H1 (cell line): Measurements from ENCODE around the gene CCDC14. TPM values are rescaled to one million over a fixed set of nuclear protein-coding genes. Genes with fewer than 3 reads are reported as not detected.

Experiments used
- CTCF ChIA-PET: fragments of 300-600 bp; sonication (Branson Sonifier 250); formaldehyde crosslinking; loops from one replicate; lab custom pipeline; 2021; ENCODE audit not compliant: partially characterized antibody; lab: Charles Lee
- POLR2A ChIA-PET: fragments of 300-600 bp; sonication (Branson Sonifier 250); formaldehyde crosslinking; loops from one replicate; lab custom pipeline; 2021; ENCODE audit warnings: inconsistent platforms; ENCODE audit not compliant: partially characterized antibody; lab: Charles Lee
- DNase-seq, 2 experiments: peaks; one replicate each; pipeline versions ENCODE4 v3.0.0 to v3.0.0-alpha.2; 2010 to 2022; ENCODE audit warnings: low spot score in 2 of 2, low read depth in 1 of 2, mixed read lengths in 1 of 2
- FAIRE-seq: peaks from 2 replicates; lab custom pipeline; 2011; peaks lifted over from hg19 to GRCh38; lab: Jason Lieb, UNC
- H2AFZ ChIP-seq: 2 replicates; pipeline ENCODE4 v1.8.1; 2012; ENCODE audit warnings: low read length, inconsistent platforms
- H2AK5ac ChIP-seq: 2 replicates; pipeline ENCODE4 v1.6.1; 2013; ENCODE audit warnings: low read depth, low read length
- H2BK120ac ChIP-seq: replicated peaks from 2 replicates; pipeline ENCODE3; 2013; ENCODE audit warnings: low read depth, low read length, inconsistent platforms
- H2BK12ac ChIP-seq: 2 replicates; pipeline ENCODE4 v1.6.1; 2013; ENCODE audit warnings: low read depth, low read length
- H2BK15ac ChIP-seq: 2 replicates; pipeline ENCODE4 v1.6.1; 2013; ENCODE audit warnings: low read length
- H2BK20ac ChIP-seq: 2 replicates; pipeline ENCODE4 v1.6.1; 2013; ENCODE audit warnings: low read length
- H2BK5ac ChIP-seq: 2 replicates; pipeline ENCODE4 v1.6.1; 2013; ENCODE audit warnings: low read depth, low read length
- H3K14ac ChIP-seq: 2 replicates; pipeline ENCODE4 v1.6.1; 2013; ENCODE audit warnings: inconsistent platforms; ENCODE audit not compliant: insufficient read length
- H3K18ac ChIP-seq: 2 replicates; pipeline ENCODE4 v1.6.1; 2013; ENCODE audit warnings: low read length; ENCODE audit errors: extremely low read depth
- H3K23ac ChIP-seq: 2 replicates; pipeline ENCODE4 v1.6.1; 2013; ENCODE audit warnings: inconsistent platforms; ENCODE audit not compliant: insufficient read length
- H3K23me2 ChIP-seq: 2 replicates; pipeline ENCODE4 v1.6.1; 2013; ENCODE audit warnings: low read depth, low read length
- H3K27ac ChIP-seq: 2 replicates; pipeline ENCODE4 v1.6.1; 2011; ENCODE audit warnings: low read depth, low read length, inconsistent platforms
- H3K27me3 ChIP-seq, 4 experiments: replicated peaks in 1 of 4; 1 replicate in 1 of 4; 2 replicates in 3 of 4; pipeline versions ENCODE4 v1.6.1 to v1.8.1; 2011 to 2013; ENCODE audit warnings: low read length in 3 of 4, mild to moderate bottlenecking in 3 of 4, inconsistent platforms in 2 of 4, mixed read lengths in 2 of 4, moderate library complexity in 1 of 4; ENCODE audit not compliant: control insufficient read depth in 3 of 4, insufficient read depth in 3 of 4; ENCODE audit errors: extremely low read depth in 1 of 4
- H3K36me3 ChIP-seq, 4 experiments: 2 replicates each; pipeline versions ENCODE4 v1.6.1 to v1.8.1; 2011 to 2013; ENCODE audit warnings: mild to moderate bottlenecking in 4 of 4, low read length in 3 of 4, moderate library complexity in 2 of 4, control low read depth in 1 of 4, inconsistent platforms in 1 of 4; ENCODE audit not compliant: insufficient read depth in 4 of 4, control insufficient read depth in 2 of 4
- H3K4ac ChIP-seq: replicated peaks from 2 replicates; pipeline ENCODE3; 2013; ENCODE audit warnings: low read length, low read depth, mixed read lengths, inconsistent platforms; ENCODE audit not compliant: insufficient read length
- H3K4me1 ChIP-seq, 4 experiments: replicated peaks in 1 of 4; 1 replicate in 1 of 4; 2 replicates in 3 of 4; pipeline versions ENCODE4 v1.6.1 to v1.8.1; 2011 to 2013; ENCODE audit warnings: low read length in 3 of 4, inconsistent platforms in 2 of 4, mixed read lengths in 1 of 4; ENCODE audit not compliant: insufficient read depth in 4 of 4, control insufficient read depth in 3 of 4
- H3K4me2 ChIP-seq, 2 experiments: 2 replicates each; pipeline versions ENCODE4 v1.6.1 to v1.8.1; 2011 to 2013; ENCODE audit warnings: low read depth in 2 of 2, low read length in 2 of 2, control low read depth in 1 of 2, inconsistent platforms in 1 of 2, mild to moderate bottlenecking in 1 of 2; ENCODE audit not compliant: insufficient read depth in 1 of 2
- H3K4me3 ChIP-seq, 4 experiments: fragments of 200-600, 300-600 bp in 1 of 4; sonication (generic), shearing (Covaris generic), sonication (Bioruptor Twin) in 1 of 4; 2 replicates each; pipeline versions ENCODE4 v1.5.1 to v1.8.1; 2011 to 2016; ENCODE audit warnings: low read length in 4 of 4, low read depth in 3 of 4, control low read depth in 2 of 4, inconsistent platforms in 2 of 4, mild to moderate bottlenecking in 2 of 4, mixed read lengths in 1 of 4, moderate library complexity in 1 of 4; ENCODE audit not compliant: insufficient read depth in 2 of 4; ENCODE audit errors: extremely low read depth in 1 of 4
- H3K56ac ChIP-seq: replicated peaks from 2 replicates; pipeline ENCODE3; 2013; ENCODE audit warnings: low read depth, mild to moderate bottlenecking, mixed read lengths, low read length, inconsistent platforms; ENCODE audit not compliant: insufficient read length
- H3K79me1 ChIP-seq: 2 replicates; pipeline ENCODE4 v1.6.1; 2013; ENCODE audit warnings: low read depth, low read length, control low read depth
- H3K79me2 ChIP-seq, 2 experiments: 2 replicates each; pipeline versions ENCODE4 v1.6.1 to v1.8.1; 2012 to 2013; ENCODE audit warnings: low read length in 2 of 2, mild to moderate bottlenecking in 2 of 2, inconsistent platforms in 1 of 2; ENCODE audit not compliant: insufficient read depth in 2 of 2, control insufficient read depth in 1 of 2
- H3K9ac ChIP-seq, 4 experiments: replicated peaks in 1 of 4; 1 replicate in 1 of 4; 2 replicates in 3 of 4; pipeline versions ENCODE4 v1.6.1 to v1.8.1; 2011 to 2013; ENCODE audit warnings: low read depth in 3 of 4, low read length in 3 of 4, control low read depth in 2 of 4, mild to moderate bottlenecking in 2 of 4, moderate library complexity in 2 of 4, inconsistent platforms in 1 of 4; ENCODE audit errors: extremely low read depth in 1 of 4
- H3K9me3 ChIP-seq, 2 experiments: 2 replicates each; pipeline versions ENCODE4 v1.6.1 to v1.8.1; 2012 to 2013; ENCODE audit warnings: mild to moderate bottlenecking in 2 of 2, moderate library complexity in 2 of 2, control low read depth in 1 of 2, inconsistent platforms in 1 of 2, low read depth in 1 of 2, low read length in 1 of 2, mixed read lengths in 1 of 2; ENCODE audit not compliant: insufficient read depth in 2 of 2
- H4K20me1 ChIP-seq, 2 experiments: replicated peaks in 1 of 2; 2 replicates each; pipeline versions ENCODE3 to v1.8.1; 2011 to 2013; ENCODE audit warnings: inconsistent platforms in 2 of 2, low read length in 2 of 2, mild to moderate bottlenecking in 1 of 2; ENCODE audit not compliant: insufficient read depth in 2 of 2, control insufficient read depth in 1 of 2
- H4K5ac ChIP-seq: 2 replicates; pipeline ENCODE4 v1.6.1; 2013; ENCODE audit warnings: low read length, low read depth, mixed read lengths, inconsistent platforms; ENCODE audit not compliant: insufficient read length
- H4K8ac ChIP-seq: 2 replicates; pipeline ENCODE4 v1.8.0; 2013; ENCODE audit warnings: mild to moderate bottlenecking, moderate library complexity, low read length, inconsistent platforms; ENCODE audit not compliant: insufficient read depth; ENCODE audit errors: extremely low read depth
- H4K91ac ChIP-seq: replicated peaks from 2 replicates; pipeline ENCODE3; 2013; ENCODE audit warnings: low read length, mixed read lengths, inconsistent platforms; ENCODE audit not compliant: insufficient read length
- GABPA ChIP-seq: IDR thresholded peaks from 2 replicates; pipeline ENCODE4 v1.6.1; 2011; ENCODE audit warnings: mild to moderate bottlenecking, low read length, moderate library complexity, borderline replicate concordance; ENCODE audit not compliant: insufficient read depth
- HDAC6 ChIP-seq: IDR thresholded peaks from one replicate; pipeline ENCODE4 v1.7.1; 2012; ENCODE audit warnings: low read depth, mild to moderate bottlenecking, inconsistent platforms, low read length, moderate library complexity
- RFX5 ChIP-seq: IDR thresholded peaks from 2 replicates; pipeline ENCODE4 v1.6.1; 2011; ENCODE audit warnings: low read depth, low read length, improper control_type of control experiment, borderline replicate concordance
- SIN3A ChIP-seq, 2 experiments: IDR thresholded peaks in 1 of 2; conservative IDR thresholded peaks in 1 of 2; 2 replicates each; pipeline ENCODE4 v1.6.1; 2011 to 2012; ENCODE audit warnings: low read length in 2 of 2, improper control_type of control experiment in 1 of 2, low read depth in 1 of 2, mild to moderate bottlenecking in 1 of 2
- WGBS, 2 experiments: shearing (Covaris generic) in 1 of 2; methylation state at CpG; one replicate each; pipeline versions ENCODE4 v1.1.6 to v1.1.7; 2013 to 2015; ENCODE audit warnings: low lambda C conversion rate in 2 of 2, mixed read lengths in 2 of 2, inconsistent platforms in 1 of 2, low coverage in 1 of 2, missing lambda C conversion rate in 1 of 2; ENCODE audit not compliant: insufficient replicate concordance in 2 of 2, insufficient coverage in 1 of 2, insufficient read length in 1 of 2; ENCODE audit errors: extremely low coverage in 1 of 2, missing lambda C conversion rate in 1 of 2; 5-methylcytosine and 5-hydroxymethylcytosine counted together
- polyA plus RNA-seq, 7 experiments: library from polyadenylated mRNA; depleted of rRNA in 3 of 7; stranded (reverse) in 5 of 7; unstranded in 2 of 7; fragments of >200 nt in 5 of 7; fragments of 200-250 nt in 2 of 7; gene quantifications; 1 replicate in 5 of 7; 2 replicates in 1 of 7; 4 replicates in 1 of 7; pipeline versions ENCODE4 v1.2.1 to v1.2.3, GENCODE V29; 2011 to 2013; ENCODE audit warnings: missing spikeins in 2 of 7, mixed read lengths in 2 of 7
- total RNA-seq: library from RNA; stranded (reverse); fragmentation: NEBNext Ultra II Directional; extraction: Animal tissue kit (Norgen Biotek cat#: 25700); gene quantifications from 2 replicates; pipeline ENCODE4 v1.2.1, GENCODE V29; 2021
- TF ChIP-seq, protein P1 (sequence below): IDR thresholded peaks from 2 replicates; pipeline ENCODE4 v1.6.1; 2011; ENCODE audit warnings: low read depth, mild to moderate bottlenecking, low read length; ENCODE audit not compliant: insufficient read depth

CCDC14 gene
- total and polyA plus RNA-seq, 2 of the 8 experiments (the other 6 are each of a cell fraction or from before 2014, with no cell fraction given) = 53.6 to 95.7 TPM

DNA sequence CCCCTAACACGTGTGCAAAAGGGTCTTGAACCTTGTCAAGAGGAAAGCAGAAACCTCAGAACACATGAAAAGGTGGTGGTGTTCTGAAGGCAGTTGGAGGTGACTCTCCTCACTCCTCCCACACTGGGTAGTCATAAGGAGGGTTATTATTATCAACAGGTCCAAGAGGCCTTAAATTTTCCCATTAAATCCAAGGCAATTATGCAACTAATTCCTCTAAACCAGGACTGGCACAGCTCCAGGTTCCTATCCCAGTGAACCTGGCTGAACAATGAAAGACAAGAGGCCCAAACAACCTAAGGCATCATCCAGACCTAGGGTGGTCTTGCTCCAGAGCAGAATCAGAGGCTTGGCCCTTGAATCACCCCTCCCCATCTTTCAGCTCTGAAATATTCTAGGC lies 91.9 kb downstream of the CCDC14 start:
- Histone ChIP-seq H3K4me1 (peaks cover 0 to 5% (median 0%) of the 10 kb centered on the region in 4 experiments; a peak in 1 of 7 replicates), H4K20me1 (no peaks in the 10 kb centered on the region), H3K14ac (no peak overlapping the region), H2BK120ac (no peak overlapping the region), H3K9me3 (no peaks in the 10 kb centered on the region), H3K23ac (no peak overlapping the region), H3K79me2 (peaks cover 0 to 3% of the 10 kb centered on the region in 2 experiments; a peak in 1 of 4 replicates), H3K4me3 (no peak overlapping the region), H3K56ac (no peak overlapping the region), H3K36me3 (no peaks in the 10 kb centered on the region), H3K18ac (no peak overlapping the region), H2BK15ac (no peak overlapping the region), H3K79me1 (no peaks in the 10 kb centered on the region; the same call in 1 of the 2 replicates), H2BK5ac (no peak overlapping the region), H4K91ac (no peak overlapping the region), H4K8ac (no peak overlapping the region), H2BK20ac (no peak overlapping the region), H2BK12ac (no peak overlapping the region), H3K23me2 (no peaks in the 10 kb centered on the region), H3K27me3 (no peaks in the 10 kb centered on the region), H3K4me2 (no peak overlapping the region), H3K9ac (no peak overlapping the region), H3K27ac (no peak overlapping the region), H2AFZ (no peak overlapping the region), H3K4ac (no peak overlapping the region), H2AK5ac (no peak overlapping the region), H4K5ac (no peak overlapping the region)
- DNase-seq (no peak), FAIRE-seq (no peak)
- 82% methylated on average over 1 of the region's 1 CpG; no CpG with 5 or more reads in 1 of the 2 experiments for WGBS, 2 experiments
- POLR2A ChIA-PET = no interaction called here
- no peak for TF ChIP-seq SIN3A (conservative IDR thresholded peaks at IDR 0.05 in 1 of 2, IDR thresholded peaks at IDR 0.05 in 1 of 2; ENCODE audit: low read depth in 1 of 2, low read length in 2 of 2)
- TF ChIP-seq RFX5 = no peak
- TF ChIP-seq GABPA = no peak
- TF ChIP-seq, protein P1, sequence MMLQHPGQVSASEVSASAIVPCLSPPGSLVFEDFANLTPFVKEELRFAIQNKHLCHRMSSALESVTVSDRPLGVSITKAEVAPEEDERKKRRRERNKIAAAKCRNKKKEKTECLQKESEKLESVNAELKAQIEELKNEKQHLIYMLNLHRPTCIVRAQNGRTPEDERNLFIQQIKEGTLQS = no peak
- no peak for TF ChIP-seq HDAC6
- CTCF ChIA-PET = interaction anchor here (2.8 kb wide), 1 partner anchor 13 kb away, joined by 14 read pairs; no protein-coding TSS in a partner anchor
